GM18873 (cell line): ENCODE results near the gene GALNT13.

Experiments
- ATAC-seq: cut with Tn5 transposase; IDR thresholded peaks from one replicate; pipeline ENCODE4 v1.9.1; 2021; ENCODE audit warnings: mild to moderate bottlenecking, moderate library complexity, moderate number of reproducible peaks; ENCODE audit not compliant: unreplicated experiment, low FRiP score

The GALNT13 gene

DNA sequence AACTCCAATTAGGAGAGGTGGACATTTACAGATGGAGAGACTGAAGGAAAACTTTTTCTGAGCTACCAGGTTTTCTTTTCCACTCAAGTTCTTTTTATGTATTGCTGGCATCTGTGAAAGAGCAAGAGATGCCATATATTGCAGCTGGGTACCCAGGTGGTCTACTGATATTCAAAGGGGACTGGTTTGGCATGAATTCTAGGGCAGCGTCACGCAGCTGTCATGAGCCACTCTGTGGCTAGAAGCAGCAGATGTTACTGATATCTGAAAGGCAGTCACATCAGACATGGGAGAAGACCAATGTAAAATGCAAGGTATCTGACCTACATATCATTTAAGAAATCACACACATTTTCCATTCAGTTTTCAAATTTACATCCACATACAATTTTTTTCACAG is 408.8 kb downstream of the GALNT13 start:
- no peak for ATAC-seq

DNA sequence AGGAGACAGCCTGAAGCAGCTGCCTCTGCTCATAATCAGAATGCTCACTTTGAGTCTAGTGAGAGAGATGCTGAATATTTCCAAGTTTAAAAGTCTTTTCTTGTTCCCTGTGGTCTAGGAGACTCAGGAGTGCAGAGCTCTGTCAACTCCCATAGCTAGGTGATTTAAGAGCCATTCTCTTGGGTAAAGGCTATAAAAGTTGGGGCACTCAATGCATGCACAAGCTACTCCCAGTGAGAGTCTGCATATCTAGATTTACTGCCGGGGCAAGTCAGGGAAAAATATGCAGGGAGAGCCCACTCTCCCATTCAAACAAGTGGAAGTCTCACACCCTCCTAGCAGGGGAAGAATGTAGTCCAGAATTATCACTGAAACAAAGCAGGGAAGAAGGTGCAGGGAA is 418.1 kb downstream of the GALNT13 start:
- no peak for ATAC-seq

DNA sequence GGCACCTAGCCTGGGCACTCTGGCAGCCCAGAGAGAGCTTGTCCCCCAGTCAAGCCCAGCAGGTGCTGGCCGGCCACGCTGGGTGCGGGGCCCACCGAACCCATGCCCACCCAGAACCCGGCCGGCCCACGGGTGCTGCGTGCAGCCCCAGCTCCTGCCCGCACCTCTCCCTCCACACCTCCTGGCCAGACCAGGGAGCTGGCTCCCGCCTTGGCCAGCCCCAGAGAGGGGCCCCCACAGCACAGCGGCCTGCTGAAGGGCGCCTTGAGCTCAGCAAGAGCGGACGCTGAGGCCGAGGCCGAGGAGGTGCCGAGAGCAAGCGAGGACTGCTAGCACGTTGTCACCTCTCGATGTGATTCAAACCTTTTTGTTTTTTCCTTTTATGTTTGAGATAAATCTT is 419.8 kb downstream of the GALNT13 start:
- no peak for ATAC-seq

DNA sequence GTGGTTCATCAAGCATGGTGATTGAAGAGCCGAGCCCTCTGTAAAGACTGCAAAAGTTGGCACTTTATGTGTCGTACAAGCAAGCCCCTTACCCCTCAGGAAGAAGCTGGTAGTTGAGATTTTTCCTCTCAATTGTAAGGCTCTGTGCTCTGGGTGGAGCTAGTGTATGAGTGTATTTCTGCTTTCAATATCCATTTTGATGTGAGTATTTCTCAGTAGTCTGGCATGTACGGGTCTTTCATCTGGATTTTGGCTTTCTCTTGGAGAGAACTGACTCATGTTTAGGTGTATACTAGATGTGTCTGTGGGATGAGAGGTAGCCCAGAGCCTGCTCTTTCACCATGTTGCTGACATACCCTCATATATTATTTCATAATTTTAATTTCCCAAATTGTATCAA is 420.2 kb downstream of the GALNT13 start:
- ATAC-seq, result no peak

DNA sequence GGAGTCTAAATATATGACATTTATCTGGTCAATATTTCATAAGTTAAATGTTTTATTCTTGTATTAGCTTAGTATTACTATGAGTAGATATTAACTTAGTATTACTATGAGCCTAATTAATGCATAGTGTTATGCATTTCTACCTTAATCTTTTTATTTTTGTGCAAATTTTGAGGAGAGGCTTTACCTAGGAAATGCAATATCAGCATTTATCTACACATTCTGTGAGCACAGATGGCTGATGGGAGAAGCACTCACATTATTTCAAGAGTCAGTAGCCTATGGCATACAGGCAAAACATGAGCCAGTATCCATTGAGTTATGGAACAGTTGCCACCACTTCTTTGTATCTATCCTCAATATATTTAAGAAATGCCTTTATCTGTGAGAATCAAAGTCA is 422.1 kb downstream of the GALNT13 start:
- no peak for ATAC-seq

DNA sequence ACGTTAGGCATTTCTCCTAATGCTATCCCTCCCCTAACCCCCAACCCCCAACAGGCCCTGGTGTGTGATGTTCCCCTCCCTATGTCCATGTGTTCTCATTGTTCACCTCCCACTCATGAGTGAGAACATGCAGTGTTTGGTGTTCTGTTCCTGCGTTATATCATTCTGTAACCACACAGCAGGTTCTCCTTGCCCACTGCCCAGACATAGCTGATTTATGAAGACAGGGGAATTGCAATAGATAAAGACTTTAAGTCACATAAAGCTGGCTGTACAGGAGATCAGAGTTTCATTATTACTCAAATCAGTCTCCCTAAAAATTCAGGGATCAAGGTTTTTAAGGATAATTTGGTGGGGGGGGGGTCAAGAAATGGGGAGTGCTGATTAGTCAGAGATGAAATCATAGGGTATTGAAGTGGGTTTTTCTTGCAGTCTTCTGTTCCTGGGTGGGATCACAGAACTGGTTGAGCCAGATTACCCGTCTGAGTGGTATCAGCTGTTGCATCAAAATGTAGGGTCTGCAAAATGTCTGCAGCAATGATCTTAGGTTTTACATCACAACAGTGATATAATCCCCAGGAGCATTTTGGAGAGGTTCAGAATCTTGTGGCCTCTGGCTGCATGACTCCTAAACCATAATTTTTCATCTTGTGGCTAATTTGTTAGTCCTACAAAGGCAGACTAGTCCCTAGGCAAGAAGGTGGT is 434.7 kb downstream of the GALNT13 start:
- no peak for ATAC-seq

DNA sequence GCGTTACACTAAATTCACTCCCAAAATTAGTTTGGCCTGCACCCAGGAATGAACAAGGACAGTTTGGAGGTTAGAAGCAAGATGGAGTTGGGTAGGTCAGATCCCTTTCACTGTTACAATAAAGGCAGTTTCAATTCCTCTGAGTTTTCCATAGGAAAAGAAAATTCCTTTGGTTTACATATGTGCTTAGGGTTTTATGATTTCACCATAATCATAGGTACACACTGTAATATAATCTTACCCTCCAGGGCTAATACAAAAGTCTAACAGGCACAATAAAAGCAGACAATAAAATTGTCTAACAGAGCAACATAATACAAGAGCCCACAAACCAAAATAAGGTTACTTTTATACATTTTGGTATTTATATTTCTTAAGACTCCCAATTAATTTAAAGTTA is 435.3 kb downstream of the GALNT13 start:
- ATAC-seq, result no peak

DNA sequence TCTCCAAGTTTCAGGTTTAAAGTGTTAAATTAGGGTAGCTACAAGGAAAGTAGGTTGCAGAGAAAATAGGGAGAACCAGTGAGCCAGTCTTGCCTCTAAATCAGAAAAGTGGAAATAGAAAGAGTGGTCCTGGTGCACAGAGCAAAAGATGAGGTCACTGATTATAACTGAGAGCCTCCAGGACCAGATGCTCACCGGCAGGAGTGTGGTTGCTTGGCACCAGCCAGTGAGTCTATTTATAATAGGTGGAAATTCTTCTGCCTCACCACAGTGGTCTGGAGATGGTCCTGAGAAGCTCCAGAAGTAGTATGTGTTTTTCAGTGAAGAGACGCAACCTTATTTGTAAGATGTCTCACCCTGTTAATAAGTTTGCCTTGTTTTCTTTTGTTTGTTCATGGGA is 452.9 kb downstream of the GALNT13 start:
- no peak for ATAC-seq

DNA sequence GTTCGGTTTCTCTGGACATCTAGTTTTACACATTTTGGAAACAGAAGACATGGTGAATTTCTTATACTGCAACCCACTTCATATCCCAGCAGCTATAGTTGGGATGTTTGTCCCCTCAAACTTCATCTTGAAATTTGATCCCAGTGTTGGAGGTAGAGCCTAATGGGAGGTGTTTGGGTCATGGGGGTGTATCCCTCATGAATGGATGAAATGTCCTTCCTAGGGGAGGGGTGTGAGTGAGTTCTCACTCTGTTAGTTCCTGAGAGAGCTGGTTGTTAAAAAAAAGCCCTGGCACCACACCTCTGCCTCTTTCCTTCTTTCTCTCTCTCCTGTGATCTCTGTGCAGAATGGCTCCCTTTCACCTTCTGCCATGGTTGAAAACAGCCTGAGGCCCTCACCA is 457.8 kb downstream of the GALNT13 start:
- no peak for ATAC-seq

DNA sequence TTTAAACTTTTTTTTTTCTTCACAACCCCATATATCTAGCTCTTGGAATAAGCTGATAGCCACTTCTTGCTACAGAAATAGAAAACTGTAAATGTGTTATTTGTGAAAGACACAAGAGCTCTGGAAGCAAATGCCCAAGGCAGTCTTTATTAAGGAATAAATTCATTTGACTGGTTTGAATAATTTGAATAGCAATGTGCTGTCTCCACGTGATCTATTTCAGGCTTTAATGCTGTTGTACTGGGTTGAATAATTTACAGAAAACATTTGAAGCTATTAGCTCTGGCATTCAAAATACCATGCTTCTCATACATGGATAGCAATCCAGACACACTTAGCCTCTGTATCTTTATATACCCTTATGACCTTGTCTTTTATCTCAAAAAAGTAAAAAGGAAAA is 460.1 kb downstream of the GALNT13 start:
- ATAC-seq, result no peak

DNA sequence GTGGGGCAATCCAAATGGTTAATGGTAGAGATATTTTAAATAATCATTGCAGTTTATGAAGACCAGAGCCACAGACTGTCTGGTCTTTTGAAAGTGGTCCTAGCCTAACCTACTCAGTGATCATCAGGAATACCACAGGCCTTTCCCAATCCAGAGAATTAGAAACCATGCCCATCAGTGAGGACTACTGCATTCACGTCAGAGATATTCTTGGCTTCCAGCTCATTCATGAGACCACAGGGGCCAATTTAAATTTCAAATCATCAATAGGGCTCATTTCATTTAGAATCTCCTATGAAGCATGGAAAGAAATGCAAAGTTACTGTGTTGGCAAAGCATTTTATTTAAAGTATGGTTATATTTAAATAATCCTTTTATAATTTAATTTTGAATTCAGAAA is 464.5 kb downstream of the GALNT13 start:
- no peak for ATAC-seq

DNA sequence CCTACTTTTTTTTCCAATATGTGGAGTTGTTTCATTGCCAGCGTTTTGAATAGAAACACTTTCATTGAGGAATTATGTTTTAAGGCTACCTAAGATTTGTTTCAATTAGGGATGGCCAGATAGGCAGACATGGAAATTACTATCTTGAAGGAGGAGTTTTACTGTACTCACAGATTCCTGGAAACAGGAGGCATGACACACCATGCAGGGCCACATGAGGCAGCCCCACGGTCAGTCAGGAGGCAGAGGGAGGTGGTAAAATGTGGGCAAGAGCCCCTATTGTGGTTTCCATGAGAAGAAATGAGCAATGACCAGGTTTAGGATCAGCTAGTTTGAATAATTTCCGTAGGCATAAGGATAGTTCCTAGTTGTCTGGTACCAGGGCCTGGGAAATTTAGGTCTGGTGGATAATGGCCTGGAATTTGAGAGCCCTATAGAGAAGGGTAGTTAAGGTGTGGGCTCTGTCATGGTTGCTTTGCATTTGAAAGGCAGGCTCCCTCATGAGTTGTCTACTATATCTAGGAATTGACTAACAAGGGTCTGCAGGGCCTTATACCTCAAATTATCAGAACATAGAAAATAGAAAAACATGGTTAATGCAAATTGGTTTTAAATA is 466.7 kb downstream of the GALNT13 start:
- no peak for ATAC-seq

DNA sequence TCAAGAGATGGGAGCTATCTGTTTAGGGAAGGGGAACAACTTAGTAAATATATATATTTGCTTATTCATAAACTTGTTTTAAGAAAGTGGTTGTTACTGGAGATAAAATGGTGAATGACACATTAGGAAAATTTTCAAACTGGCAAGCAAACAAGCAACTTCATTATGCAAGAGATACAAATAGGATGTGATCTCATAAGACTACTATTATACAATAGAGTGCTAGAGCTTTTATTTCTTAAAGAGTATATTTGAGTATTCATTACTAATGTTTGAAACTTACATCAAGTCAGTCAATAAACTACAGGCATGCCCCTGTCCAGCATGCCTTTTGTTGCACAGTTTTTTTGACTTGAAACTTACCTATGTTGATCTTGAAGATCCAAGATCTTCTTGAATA is 471.6 kb downstream of the GALNT13 start:
- no peak for ATAC-seq

DNA sequence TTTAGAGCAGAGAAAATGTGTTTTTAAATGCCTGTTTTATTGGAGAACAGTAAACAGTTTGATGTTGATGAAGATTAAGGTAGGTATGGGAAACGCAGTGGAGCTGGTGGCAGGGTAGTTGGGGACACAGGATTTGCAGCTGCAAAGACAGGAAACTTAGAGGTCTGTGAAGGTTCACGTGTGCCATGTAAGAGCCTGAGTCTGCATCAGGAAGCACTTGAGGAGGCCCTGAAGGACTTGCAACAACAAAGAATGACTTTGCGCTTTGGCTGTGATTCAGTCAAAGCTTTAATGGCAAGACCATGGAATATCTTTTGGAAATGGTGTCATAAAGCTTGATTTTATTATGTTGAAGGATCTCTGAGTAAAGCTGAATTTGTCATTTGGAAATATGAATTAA is 479.2 kb downstream of the GALNT13 start:
- no peak for ATAC-seq

DNA sequence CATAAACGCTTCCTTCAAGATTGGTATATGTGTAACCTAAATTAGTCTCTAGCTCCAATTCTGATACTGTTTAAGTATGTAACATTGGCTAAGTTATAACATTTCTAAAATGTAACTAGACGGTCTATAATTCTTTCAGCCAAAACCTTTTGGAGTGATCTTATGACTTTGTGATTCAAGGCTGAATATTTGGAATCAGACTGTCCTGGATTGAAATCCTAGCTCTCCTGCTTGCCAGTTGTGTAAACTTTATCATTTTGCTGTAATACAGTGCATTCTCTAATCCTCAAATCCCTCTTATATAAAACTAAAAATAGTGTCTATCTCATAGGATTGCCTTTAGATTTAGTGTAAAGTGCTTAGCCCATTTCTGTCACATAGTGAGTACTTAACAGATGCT is 489.6 kb downstream of the GALNT13 start:
- no peak for ATAC-seq

DNA sequence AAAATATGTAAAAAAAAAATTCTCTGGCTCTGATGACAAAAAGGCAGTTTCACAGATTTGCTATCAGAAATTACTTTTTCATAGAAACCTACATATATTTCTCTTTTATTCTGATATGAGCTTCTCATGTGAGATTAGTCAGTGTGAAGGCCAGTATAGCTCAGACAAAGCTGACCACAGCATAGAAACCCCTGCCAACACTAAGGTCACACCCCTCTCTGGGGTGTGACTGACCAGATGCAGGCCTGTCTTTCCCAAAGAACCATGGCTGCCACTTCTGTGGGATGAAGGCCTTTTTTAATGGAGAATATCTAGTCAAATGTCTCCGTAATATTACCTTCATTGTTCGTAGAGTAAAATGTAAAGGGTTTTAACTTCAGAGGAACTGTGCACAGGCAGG is 496.4 kb downstream of the GALNT13 start:
- no peak for ATAC-seq

DNA sequence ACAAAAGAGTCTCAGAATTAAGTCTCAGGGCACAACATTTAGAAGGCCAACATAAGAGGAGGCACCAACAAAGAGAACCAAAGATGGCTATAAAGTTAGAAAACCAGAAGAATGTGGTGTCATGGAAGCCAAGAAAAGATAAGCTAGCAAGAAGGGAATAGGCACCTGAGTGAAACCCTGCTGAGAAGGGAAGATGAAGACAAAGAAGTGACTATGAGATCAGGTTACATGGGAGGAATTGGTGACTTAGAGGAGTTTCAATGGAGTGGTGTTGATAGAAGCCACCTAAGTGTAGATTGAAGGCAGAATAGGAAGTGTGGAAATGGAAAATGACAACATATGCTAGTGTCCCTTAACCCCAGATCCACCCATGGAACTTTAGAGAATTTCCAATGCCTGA is 499.2 kb downstream of the GALNT13 start:
- ATAC-seq, result no peak

DNA sequence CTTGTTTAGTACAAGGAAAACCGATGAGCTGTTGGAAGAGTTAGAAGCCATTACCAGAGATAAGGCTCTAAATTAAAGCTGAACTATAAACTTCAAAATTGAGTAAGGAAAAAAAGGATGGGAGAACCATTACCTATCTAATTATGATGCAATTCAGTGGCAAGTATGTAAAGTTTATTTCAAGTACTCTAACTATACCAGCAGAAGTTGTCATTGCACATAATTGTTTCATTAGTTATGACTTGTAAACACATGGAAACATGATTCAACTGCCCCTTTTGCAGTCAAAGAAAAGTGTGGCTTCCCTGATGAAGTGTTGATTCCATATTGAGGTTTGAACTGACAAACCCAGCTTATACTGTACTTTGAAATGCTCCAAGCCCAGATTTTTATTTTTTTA is 502.7 kb downstream of the GALNT13 start:
- ATAC-seq, result no peak

DNA sequence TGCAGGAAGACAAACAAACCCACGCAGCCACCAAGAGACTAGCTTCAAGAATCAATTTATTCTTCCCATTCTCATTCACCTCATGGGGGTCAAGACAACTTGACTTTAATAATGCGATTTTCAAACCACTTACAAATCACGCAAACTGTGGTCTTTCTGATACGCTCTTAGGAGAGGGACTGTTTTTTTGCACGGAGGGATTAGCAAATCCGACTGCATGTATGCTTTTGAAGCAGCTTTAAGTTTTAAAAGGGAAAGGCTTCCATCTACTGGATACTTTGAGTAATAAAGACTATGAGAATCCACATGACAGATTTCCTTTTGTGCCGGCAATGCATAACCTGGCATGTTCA is 503.8 kb downstream of the GALNT13 start:
- ATAC-seq, result no peak

DNA sequence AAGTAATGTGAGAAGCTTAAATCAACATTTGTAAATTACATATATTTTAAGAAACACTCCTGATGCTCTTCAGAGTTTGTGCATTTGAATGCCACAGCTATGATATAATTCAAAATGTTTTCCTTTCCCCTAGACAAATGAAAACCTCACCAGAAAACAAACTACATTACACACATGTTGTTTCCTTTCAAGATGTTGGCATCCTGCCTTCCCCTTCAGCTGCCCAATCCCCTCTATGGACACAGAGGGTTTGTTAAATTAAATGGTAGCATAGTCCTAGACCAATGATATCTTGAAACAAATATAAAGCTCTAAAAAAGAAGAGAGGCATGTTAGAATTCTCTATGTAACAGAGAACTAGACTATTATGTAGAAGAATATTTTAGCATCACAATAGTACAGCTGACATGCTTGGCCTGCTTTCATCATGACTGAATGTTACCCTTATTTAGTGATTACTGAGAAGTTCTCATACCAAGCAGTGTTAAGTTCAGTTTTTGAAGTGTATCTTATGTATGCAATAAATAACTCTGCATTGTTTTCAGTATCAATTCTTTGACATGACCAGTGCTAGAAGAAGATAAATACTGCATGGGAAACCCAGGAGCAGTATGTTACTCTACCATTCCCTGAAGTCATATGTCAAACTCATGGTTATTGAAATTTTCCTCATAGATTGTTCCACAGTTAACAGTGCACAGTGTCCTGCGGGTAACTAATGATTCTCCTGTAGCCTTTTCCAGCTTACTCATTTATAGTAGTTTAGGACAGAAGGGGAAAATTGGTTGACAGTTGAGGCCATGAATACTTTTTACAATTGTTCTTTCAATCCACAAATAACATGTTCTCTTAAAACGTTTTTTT is 510.4 kb downstream of the GALNT13 start:
- no peak for ATAC-seq

DNA sequence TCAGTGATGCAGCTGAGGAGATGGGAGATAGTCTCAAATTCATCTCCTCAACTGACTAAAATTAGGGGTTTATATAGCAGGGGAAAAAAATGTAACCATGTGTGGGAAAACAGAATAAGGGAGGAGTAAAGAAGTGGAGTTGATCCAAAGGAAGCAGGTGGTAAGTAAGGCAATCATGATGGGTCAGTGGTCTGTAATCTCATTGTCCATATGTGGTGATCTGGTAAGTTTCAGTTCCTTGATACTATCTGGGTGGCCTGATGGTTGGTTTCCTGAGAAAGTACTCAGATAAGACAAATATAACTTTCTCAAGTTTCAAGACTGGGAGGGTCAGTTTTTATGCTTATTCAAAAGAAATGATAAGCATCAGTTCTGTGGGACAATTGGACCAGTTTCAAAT is 514.5 kb downstream of the GALNT13 start:
- no peak for ATAC-seq

DNA sequence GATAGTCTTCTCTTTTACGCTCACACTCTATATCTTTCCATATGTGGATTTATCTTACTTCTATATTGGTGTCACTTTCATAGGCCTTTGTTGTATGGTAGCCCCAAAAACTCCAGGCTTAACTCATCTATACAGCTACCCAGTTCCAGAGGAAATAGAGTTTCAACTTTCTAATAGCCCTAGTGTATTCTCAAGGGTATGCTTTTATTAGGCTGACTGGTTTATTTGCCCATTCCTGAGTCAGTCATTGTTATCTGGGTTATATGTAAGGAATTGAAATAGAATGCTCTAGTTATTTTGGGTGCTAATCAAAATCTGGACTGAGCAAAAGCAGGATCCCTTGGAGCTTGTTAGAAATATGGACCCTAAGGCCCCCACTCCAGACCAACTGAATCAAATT is 519.3 kb downstream of the GALNT13 start:
- ATAC-seq, result no peak
